ENCODE measurements around the gene SCAI.
"Not testable (repeated sequence)": the region's sequence is repeated elsewhere in the genome, so short reads cannot be mapped to it uniquely, and the experiment has no call there.

Gene SCAI

DNA sequence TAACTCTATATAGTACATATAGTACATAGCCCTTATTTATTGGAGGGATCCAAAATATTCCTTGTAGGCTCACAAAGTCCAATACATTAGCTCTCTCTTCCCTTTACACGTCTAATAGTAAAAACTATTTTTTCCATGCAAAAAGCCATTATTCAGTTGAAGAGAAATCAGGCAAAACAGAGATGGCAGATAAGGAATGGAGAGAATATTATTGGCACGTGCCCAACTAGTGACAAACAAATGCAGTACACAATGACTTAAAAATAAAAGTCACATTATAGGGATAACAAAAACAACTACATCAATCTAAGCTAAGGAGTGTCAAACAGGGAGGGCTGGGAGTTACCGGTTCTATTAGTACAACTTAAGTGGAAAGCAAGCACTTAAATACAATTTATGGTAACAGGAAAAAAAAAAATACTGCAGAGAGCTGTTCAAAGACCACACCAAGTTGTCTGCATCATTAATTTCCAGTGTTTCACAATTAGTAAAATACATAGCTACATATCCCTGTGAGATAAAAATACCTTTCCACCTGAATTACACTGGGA, 4.1 kb upstream of the SCAI start:
- DNase-seq = no peak

DNA sequence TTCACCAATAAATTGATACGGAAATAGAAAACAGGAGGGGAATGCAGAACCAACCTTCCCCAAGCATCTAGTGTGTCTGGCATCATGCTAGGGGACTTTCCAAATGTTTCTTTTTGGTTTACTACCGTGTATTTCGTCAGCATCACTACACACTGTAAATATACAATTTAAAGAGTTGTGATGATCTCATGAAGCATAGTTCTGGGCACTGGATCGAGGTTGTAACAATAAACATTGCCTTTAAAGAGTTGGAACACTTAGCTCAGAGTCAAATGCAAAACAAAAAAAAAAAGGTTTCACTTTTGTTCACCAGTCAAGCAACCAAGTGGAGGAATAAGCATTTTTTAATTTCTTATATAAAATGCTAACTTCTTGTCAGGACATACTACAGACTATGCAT, 2.9 kb upstream of the SCAI start:
- DNase-seq = peak; percentile 30

DNA sequence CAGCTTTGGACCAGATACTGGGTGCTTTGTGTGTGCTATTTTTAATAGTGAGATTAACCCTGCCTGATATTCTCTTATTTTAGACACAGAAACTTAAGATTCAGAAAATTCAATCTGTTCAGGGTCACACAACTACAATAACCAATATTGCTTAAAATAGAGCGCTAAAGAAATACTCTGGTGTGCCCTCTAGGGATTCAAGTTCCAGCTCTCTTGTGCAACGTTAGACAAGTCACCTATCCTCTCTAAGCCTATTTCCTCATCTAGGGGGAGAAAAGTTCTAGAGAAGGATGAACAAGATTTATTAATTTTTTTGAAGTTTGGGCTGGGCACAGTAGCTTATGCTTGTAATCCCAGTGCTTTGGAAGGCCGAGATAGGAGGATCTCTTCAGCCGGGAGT, 2.1 kb upstream of the SCAI start:
- DNase-seq = no peak

DNA sequence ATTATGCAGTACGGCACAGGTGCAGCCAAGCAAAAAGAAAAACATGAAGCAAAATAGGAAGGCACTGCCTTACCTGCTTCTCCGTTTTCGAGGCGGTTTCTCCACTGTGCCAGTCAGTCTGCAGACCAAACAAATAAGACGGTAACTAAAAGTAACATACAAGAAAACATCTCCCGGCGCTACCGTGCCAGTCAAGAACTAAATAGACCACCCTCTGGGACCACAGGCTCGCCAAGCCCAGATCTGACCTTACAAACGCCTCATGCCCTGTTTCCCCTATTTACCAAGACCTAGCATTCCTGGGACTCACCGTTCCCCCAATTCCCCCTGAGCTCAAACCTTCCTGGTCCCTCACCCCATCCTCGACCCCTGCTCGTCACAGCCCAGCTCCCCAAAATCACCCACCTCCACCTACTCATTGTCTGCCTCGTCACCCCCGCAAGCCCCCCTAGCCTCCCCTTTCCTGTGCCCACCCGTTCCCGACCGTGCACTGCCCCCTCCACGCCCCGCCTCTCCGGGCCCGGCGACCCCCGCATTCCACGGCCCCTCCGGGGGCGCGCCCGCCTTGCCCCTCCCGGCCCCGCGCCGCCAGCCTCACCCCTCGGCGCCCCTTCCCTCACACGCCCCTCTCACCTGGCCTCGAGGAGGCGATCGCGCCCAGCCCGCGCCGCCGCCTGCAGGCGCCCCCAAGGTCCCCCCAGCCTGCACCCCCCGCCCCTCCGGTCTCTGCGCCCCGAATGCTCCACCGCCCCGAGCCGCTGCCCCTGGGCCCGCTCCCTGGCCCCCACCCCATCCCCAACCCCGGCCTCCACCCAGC, 560 bp downstream of the SCAI start:
- DNase-seq = no peak

GRCh38 chr9:125141751-125142150, 1.6 kb downstream of the SCAI start:
- no peak for DNase-seq

- no peak for DNase-seq
Measured at GRCh38 chr9:125141251-125141650, 2.1 kb downstream of the SCAI start.

DNA sequence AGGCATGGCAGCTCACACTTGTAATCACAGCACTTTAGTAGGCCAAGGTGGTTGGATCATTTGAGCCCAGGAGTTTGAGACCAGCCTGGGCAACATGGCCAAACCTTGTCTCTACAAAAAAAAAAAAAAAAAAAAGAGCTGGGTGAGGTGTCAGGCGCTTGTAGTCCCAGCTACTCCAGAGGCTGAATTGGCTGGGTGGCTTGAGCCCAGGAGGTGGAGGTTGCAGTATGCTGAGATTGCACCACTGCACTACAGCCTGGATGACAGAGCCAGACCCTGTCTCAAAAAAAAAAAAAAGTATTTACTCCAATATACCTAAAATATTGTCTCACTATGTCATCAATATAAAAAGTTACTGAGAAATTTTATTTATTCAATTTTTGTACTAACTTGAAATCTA, 2.8 kb downstream of the SCAI start:
- no peak for DNase-seq

- DNase-seq = no peak
Measured at GRCh38 chr9:125137200-125137599, 6.1 kb downstream of the SCAI start.

DNA sequence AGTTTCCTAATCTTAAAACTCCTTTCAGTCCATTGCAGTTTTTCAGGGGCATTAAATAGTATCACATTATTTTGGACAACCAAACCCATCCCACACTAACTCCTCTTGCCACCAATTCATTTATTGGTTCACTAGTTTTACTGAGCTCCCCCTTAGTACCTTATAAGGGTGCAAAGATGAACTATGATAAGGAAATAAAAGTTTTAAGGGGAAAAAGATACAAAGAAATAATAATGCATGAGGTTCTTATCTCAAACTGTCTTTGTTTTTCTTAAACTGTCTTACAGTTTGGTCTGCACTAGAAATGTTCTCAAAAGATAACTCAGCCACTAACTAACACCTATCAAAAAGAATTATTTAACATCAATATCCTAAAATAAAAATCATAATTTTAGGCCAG, 8.4 kb downstream of the SCAI start:
- DNase-seq = no peak

GRCh38 chr9:125133403-125134329, 9.7 kb downstream of the SCAI start:
- DNase-seq = no peak

GRCh38 chr9:125131778-125132177, 11.6 kb downstream of the SCAI start:
- no peak for DNase-seq

- peak; percentile 83 for DNase-seq
Measured at GRCh38 chr9:125126019-125126746, 17.1 kb downstream of the SCAI start.

GRCh38 chr9:125125523-125125922, 17.8 kb downstream of the SCAI start:
- no peak for DNase-seq

DNA sequence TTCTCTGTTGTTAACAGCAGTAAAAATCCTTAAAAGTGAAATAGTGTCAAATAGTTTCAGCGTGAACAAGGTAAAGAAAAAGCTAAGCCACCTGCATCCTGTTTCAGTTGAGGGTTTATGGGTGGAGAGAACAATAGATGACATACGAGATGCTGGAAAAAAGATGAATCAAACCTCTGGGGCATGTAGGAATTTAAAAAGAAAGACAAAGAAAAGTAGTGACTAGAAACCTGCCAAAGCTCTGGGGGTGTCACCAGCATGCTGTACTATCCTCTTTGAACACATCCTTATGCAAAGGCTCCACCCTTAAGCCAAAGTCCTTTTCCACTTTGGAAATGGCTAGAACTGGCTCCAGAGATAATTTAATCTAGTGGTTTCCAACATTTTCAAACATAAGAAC, 22.2 kb downstream of the SCAI start:
- no peak for DNase-seq

- DNase-seq = peak; percentile 11
Measured at GRCh38 chr9:125119643-125120286, 23.6 kb downstream of the SCAI start.

- DNase-seq = not testable (repeated sequence)
Measured at GRCh38 chr9:125118696-125119095, 24.6 kb downstream of the SCAI start.

GRCh38 chr9:125114503-125114902, 28.8 kb downstream of the SCAI start:
- DNase-seq = not testable (repeated sequence)

GRCh38 chr9:125110464-125110863, 32.9 kb downstream of the SCAI start:
- no peak for DNase-seq

DNA sequence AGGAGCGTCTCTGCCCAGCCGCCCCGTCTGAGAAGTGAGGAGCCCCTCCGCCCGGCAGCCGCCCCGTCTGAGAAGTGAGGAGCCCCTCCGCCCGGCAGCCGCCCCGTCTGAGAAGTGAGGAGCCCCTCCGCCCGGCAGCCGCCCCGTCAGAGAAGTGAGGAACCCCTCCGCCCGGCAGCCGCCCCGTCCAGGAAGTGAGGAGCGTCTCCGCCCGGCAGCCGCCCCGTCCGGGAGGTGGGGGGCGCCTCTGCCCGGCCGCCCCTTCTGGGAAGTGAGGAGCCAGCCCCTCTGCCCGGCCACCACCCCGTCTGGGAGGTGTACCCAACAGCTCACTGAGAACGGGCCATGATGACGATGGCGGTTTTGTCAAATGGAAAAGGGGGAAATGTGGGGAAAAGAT, 34.8 kb downstream of the SCAI start:
- not testable (repeated sequence) for DNase-seq

DNA sequence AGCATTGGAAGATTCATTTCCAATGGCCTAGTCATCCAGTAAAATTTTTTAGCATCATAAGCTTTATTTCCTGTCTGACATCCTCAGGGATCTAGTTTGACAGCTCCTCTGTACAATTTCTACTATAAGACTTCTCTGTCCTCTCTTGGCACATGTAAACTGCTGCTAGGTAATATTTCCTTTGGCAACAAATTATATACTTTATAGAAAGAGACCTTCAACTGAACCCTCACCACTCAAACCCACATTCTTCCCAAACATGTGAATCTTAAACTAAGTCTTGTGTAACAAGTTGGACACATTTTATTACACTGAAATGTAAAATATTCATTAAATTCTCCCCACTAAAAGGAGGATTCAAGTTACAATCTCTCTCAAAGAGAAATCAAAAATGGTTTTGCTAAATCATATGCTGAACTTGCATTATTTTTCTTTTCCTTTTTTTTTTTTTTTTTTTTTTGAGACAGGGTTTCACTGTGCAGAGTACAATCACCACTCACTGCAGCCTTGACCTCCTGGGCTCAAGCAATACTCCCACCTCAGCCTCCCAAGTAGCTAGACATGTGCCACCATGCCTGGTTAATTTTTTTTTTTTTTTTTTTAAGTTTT, 36.9 kb downstream of the SCAI start:
- DNase-seq = no peak

DNA sequence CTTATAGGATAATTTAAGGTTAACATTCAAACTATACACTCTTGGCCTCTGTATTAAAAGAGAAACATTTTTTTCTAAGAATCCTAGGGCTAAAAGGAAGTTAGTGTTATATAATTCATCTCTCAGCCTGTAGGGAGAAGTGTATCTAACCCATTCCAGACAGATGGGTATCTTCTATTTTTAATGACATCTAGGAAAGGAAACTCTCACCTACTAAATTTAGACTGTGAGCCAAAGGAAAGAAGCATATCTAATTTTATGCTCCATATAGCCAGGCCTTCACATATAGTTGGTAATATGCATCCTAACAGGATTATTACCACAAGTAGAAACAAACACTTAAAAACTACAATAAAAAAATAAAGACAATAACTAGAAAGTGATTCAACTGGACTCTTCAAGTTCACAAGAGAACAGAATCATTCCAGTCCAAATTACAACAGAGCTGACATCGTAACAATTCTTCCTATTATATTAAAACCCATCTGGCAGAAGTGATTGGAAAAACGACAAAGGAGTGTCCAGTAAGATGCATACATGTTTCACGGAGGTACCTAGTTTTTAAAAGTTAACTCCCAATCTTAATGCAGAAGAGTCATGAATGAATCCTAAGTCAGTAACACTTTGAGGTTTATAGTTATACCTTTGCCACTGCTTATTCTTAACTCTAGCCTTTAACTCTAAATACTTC, 39.4 kb downstream of the SCAI start:
- DNase-seq = no peak
